Activated CD8-positive, alpha-beta memory T cell treated with anti-CD3 and anti-CD28 coated beads, Interleukin-2, amount 10 ng/mL, durations not matched to agents 7 days and 5 days (primary cell): ENCODE results near the gene SLC12A7. TPM values are rescaled to one million over a fixed set of nuclear protein-coding genes. Genes with fewer than 3 reads are reported as not detected.

Source experiments
- ATAC-seq: fragments of 150-1000 bp; cut with Tn5 transposase; one replicate; pipeline ENCODE4 v1.10.0; 2021; ENCODE audit warnings: moderate library complexity
- CTCF ChIA-PET: fragments of 350-600 bp; sonication (Branson Sonifier 250); formaldehyde crosslinking; loops from one replicate; lab custom pipeline; 2021; ENCODE audit warnings: antibody characterized with exemption; lab: Charles Lee
- DNase-seq: peaks from one replicate; pipeline ENCODE4 v3.0.0-alpha.2; 2020
- H3K27ac Mint-ChIP-seq: one replicate; pipeline ENCODE4 v1.8.0; 2021; ENCODE audit warnings: mild to moderate bottlenecking, mixed read lengths
- H3K27me3 Mint-ChIP-seq: one replicate; pipeline ENCODE4 v1.8.0; 2021; ENCODE audit warnings: mixed read lengths
- H3K36me3 Mint-ChIP-seq: one replicate; pipeline ENCODE4 v1.8.0; 2021; ENCODE audit warnings: mild to moderate bottlenecking, mixed read lengths
- H3K4me1 Mint-ChIP-seq: one replicate; pipeline ENCODE4 v1.8.0; 2021; ENCODE audit warnings: mixed read lengths
- H3K4me3 Mint-ChIP-seq: one replicate; pipeline ENCODE4 v1.8.0; 2021; ENCODE audit warnings: mild to moderate bottlenecking, moderate library complexity, mixed read lengths
- H3K9me3 Mint-ChIP-seq: one replicate; pipeline ENCODE4 v1.8.0; 2022; ENCODE audit warnings: low read depth, mixed read lengths
- total RNA-seq, 2 experiments: library from RNA; stranded (reverse); gene quantifications; one replicate each; pipeline ENCODE4 v1.2.3, GENCODE V29; 2021

The SLC12A7 gene
- total RNA-seq, 2 experiments from 2014 or later: 6.6 to 12.2 TPM

DNA sequence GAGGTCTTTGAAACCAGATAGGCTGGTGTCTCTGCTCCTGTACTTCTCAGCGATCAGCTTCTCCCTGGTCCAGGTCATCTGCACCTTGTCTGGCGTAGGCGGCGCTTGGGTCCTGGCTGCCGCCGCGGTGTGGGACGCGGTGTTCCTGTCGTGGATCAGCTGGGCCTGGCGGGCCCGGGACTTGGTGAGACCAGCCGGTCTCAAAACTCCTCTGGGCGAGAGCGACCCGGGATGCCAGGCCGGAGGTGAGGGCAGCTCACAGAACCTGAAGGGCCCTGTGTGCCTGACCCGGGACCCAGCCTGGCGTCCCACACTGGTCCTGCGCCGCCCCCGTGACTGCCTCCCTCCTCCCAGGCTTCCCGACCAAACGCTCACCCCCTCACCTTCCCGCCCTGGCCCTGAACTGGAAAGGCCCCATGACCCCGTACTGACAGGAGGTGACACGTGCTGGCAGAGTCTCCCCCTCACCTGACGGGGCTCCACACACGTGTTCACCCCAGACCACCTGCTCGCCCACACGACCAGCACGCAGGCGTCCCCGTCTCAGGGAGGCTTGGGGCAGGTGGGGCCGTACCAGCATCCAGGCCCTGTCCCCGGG, 54.3 kb downstream of the SLC12A7 start:
- CTCF ChIA-PET: no interaction called here
- ATAC-seq: no peak
- H3K4me3 Mint-ChIP-seq: no peak overlapping the region

GRCh38 chr5:1056611-1057484, 55.0 kb downstream of the SLC12A7 start:
- no peak for DNase-seq
- H3K27ac Mint-ChIP-seq: no peak overlapping the region
- H3K9me3 Mint-ChIP-seq: no peaks in the 10 kb centered on the region
- CTCF ChIA-PET: no interaction called here
- no peak overlapping the region for H3K4me3 Mint-ChIP-seq
- no peak for ATAC-seq
- H3K36me3 Mint-ChIP-seq: no peaks in the 10 kb centered on the region
- H3K4me1 Mint-ChIP-seq: no peaks in the 10 kb centered on the region
- H3K27me3 Mint-ChIP-seq: no peaks in the 10 kb centered on the region

More for the DNA sequence above, 54.3 kb downstream of the SLC12A7 start:
- Mint-ChIP-seq H3K36me3 (no peaks in the 10 kb centered on the region), H3K4me1 (no peaks in the 10 kb centered on the region), H3K27ac (no peak overlapping the region), H3K9me3 (no peaks in the 10 kb centered on the region), H3K27me3 (no peaks in the 10 kb centered on the region)
- DNase-seq: no peak

GRCh38 chr5:1055896-1056610, 55.8 kb downstream of the SLC12A7 start:
- DNase-seq: no peak
- Mint-ChIP-seq H3K9me3 (no peaks in the 10 kb centered on the region), H3K27ac (no peak overlapping the region), H3K27me3 (no peaks in the 10 kb centered on the region), H3K36me3 (no peaks in the 10 kb centered on the region), H3K4me1 (no peaks in the 10 kb centered on the region), H3K4me3 (no peak overlapping the region)
- CTCF ChIA-PET: no interaction called here
- ATAC-seq: no peak

- H3K27me3 Mint-ChIP-seq: no peaks in the 10 kb centered on the region
- no peaks in the 10 kb centered on the region for H3K36me3 Mint-ChIP-seq
- no peaks in the 10 kb centered on the region for H3K4me1 Mint-ChIP-seq
- H3K9me3 Mint-ChIP-seq: no peaks in the 10 kb centered on the region
- DNase-seq: no peak
- no peak for ATAC-seq
- no peak overlapping the region for H3K27ac Mint-ChIP-seq
- no peak overlapping the region for H3K4me3 Mint-ChIP-seq
- CTCF ChIA-PET: no interaction called here
These were observed 56.8 kb downstream of the SLC12A7 start for GRCh38 chr5:1054799-1055775.

DNA sequence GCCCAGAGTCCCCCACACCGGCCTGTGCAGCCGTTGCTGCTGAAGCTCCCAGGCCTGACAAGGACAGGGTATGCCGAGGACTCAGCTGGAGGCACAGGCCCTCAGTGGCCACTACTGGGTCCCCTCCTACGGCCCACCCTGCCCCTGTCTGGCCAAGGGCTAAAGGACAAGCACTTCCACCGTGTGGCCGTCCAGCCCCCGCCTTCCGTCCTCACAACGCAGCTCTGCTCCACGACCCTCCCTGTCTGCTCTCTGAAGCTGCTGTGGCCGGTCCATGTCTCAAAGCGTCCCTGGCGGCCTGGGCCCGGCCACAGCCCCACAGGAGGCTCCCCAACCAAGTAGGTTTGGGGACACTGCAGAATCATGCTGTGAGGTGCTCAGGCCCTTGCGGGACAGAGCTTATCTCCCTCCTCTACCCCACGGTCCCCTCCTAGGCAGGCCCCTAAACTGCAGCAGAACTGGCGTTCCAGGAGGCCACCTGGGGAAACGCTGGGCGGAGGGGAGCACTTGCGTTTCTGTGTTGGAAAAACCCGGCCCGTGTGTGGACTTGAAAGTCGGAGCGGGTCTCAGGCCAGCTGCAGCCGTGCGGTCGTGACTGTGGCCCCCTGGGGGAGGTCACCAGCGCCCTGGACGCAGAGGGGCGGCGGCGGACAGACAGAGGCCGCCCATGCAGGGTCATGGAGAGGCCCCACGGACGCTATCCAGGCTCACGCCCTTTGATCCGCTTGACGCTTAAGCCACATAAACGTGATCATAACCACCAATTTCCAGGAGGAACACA, 57.7 kb downstream of the SLC12A7 start:
- CTCF ChIA-PET: interaction anchor here (0.9 kb wide), 1 partner anchor 86 kb away, joined by 3 read pairs; no protein-coding TSS in a partner anchor
- H3K36me3 Mint-ChIP-seq: no peaks in the 10 kb centered on the region

GRCh38 chr5:1053391-1054017, 58.4 kb downstream of the SLC12A7 start:
- Mint-ChIP-seq H3K36me3 (no peaks in the 10 kb centered on the region), H3K4me3 (no peak overlapping the region), H3K27me3 (no peaks in the 10 kb centered on the region), H3K27ac (no peak overlapping the region), H3K4me1 (no peaks in the 10 kb centered on the region), H3K9me3 (peaks cover under 1% of the 10 kb centered on the region)
- DNase-seq: no peak
- CTCF ChIA-PET: interaction anchor here (0.9 kb wide), 1 partner anchor 87 kb away, joined by 3 read pairs; no protein-coding TSS in a partner anchor
- no peak for ATAC-seq

More for the DNA sequence above, 57.7 kb downstream of the SLC12A7 start:
- no peak for DNase-seq
- Mint-ChIP-seq H3K4me3 (no peak overlapping the region), H3K27me3 (no peaks in the 10 kb centered on the region), H3K4me1 (no peaks in the 10 kb centered on the region), H3K27ac (no peak overlapping the region), H3K9me3 (no peaks in the 10 kb centered on the region)
- no peak for ATAC-seq

DNA sequence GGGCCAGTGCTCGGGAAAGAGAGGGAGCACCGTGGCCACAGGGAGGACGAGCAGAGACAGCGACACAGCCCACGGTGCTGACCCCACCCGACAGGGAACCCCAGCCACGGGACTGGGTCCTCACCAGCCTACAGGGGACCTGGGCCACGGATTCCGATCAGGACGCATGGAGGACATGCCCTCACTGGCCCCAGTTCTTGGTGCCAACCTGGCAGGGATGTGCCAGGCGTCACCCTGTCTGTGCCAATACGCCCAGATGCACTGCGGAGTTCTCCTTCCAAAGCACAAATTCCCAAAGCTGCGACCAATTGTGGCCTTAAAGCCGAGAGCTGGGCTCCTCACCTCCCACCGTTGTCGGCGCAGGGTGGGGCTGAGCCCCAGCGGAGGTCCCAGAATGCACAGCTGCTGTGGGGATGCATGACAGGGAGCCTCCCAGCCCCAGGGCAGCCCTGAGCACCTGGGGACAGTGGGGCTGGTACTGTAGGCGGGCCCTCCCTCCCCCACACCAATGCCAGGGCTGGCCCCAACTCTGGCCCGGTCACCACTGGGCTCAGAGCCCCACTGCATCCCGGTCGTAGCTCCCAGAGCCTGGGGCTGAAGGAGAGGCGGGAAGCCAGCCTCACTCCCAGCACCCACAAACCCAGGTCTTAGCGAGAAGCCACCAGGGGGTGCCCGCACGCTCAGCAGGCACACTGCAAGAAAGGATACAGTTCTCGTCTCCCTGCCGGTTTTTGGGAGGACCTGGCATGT, 59.0 kb downstream of the SLC12A7 start:
- CTCF ChIA-PET: interaction anchor here (0.9 kb wide), 1 partner anchor 88 kb away, joined by 3 read pairs; no protein-coding TSS in a partner anchor
- H3K4me1 Mint-ChIP-seq: no peaks in the 10 kb centered on the region

GRCh38 chr5:1052076-1052475, 59.8 kb downstream of the SLC12A7 start:
- ATAC-seq (no peak), DNase-seq (no peak)
- H3K36me3 Mint-ChIP-seq: no peaks in the 10 kb centered on the region
- no peak overlapping the region for H3K4me3 Mint-ChIP-seq
- H3K4me1 Mint-ChIP-seq: no peaks in the 10 kb centered on the region
- no peak overlapping the region for H3K27ac Mint-ChIP-seq
- H3K27me3 Mint-ChIP-seq: no peaks in the 10 kb centered on the region
- CTCF ChIA-PET: interaction anchor here (1.4 kb wide), 1 partner anchor 116 kb away, joined by 3 read pairs; no protein-coding TSS in a partner anchor
- H3K9me3 Mint-ChIP-seq: peaks cover 12% of the 10 kb centered on the region

More for the DNA sequence above, 59.0 kb downstream of the SLC12A7 start:
- Mint-ChIP-seq H3K27ac (no peak overlapping the region), H3K4me3 (no peak overlapping the region), H3K27me3 (no peaks in the 10 kb centered on the region), H3K36me3 (no peaks in the 10 kb centered on the region), H3K9me3 (peaks cover 5% of the 10 kb centered on the region)
- ATAC-seq: no peak
- no peak for DNase-seq

DNA sequence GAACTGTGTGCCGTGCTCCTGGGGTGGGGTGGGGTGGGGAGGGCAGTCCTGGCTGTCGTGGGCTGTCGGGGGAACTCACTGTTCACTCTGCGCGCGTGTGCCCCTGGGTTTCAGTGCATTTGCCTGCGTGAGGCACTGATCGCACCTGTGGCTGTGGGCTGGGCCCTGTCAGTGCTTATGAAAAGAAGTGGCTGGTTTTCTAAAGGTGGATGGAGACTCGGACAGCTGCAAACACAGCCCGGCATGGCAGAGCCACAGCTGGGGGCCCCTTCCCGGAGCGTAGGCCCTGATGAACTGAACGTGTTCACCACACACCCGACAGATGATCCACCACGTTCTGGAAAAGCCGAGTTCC, 60.5 kb downstream of the SLC12A7 start:
- Mint-ChIP-seq H3K4me1 (no peaks in the 10 kb centered on the region), H3K9me3 (peaks cover 19% of the 10 kb centered on the region), H3K27me3 (no peaks in the 10 kb centered on the region), H3K27ac (no peak overlapping the region), H3K4me3 (no peak overlapping the region), H3K36me3 (no peaks in the 10 kb centered on the region)
- ATAC-seq: no peak
- CTCF ChIA-PET: interaction anchor here (1.4 kb wide), 1 partner anchor 116 kb away, joined by 3 read pairs; no protein-coding TSS in a partner anchor
- DNase-seq: no peak

GRCh38 chr5:1050423-1051365, 61.2 kb downstream of the SLC12A7 start:
- no peak overlapping the region for H3K27ac Mint-ChIP-seq
- no peaks in the 10 kb centered on the region for H3K36me3 Mint-ChIP-seq
- DNase-seq (no peak), ATAC-seq (no peak)
- no peaks in the 10 kb centered on the region for H3K27me3 Mint-ChIP-seq
- H3K4me3 Mint-ChIP-seq: no peak overlapping the region
- CTCF ChIA-PET: interaction anchor here (1.4 kb wide), 1 partner anchor 117 kb away, joined by 3 read pairs; no protein-coding TSS in a partner anchor
- no peaks in the 10 kb centered on the region for H3K4me1 Mint-ChIP-seq
- peaks cover 26% of the 10 kb centered on the region for H3K9me3 Mint-ChIP-seq
